Stimulated activated CD8-positive, alpha-beta memory T cell treated with anti-CD3 and anti-CD28 coated beads, Interleukin-15, amount 100 ng/mL, for 4 hours (primary cell): Measurements from ENCODE around the gene DYNC2H1.
"Not testable (repeated sequence)": the region's sequence is repeated elsewhere in the genome, so short reads cannot be mapped to it uniquely, and the experiment has no call there.

Experiments
- DNase-seq, 2 donors: peaks; one replicate each; pipeline ENCODE4 v3.0.0-alpha.2; 2020; ENCODE audit warnings: low read depth in 2 of 2

The DYNC2H1 gene

GRCh38 chr11:103367650-103368049 lies 258.4 kb downstream of the DYNC2H1 start:
- DNase-seq: no peak

DNA sequence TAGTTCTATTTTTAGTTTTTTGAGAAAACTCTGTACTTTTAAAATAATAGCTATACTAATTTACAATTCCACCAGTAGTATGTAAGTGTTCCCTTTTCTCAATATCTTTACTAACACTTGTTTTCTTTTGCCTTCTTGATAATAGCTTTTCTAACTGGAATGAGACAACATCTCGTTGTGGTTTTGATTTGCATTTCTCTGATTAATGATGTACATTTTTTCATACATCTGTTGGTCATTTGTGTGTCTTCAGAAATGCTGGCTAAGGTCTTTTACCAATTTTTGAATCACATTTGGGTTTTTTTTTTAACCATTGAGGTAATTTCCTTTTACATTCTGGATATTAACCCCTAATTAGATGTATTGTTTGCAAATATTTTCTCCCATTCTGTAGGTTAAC lies 258.9 kb downstream of the DYNC2H1 start:
- no peak for DNase-seq

DNA sequence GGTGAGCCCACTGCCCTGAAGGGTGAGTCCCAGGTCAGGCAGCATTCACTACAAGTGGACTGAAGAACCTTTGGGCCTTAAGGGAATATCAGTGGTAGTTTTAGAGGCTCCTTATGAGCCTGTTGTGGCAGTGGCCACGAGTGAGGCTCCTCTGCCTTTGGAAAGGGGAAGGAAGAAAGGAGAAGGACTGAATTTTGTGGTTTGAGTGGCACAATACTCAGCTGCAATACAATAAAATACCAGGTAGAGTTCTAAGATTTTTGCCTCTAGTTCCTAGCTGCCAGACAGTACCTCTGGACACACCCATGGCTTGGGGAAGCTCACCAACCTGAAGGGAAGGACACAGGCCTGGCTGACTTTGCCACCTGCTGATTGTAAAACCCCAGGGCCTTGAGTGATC lies 260.9 kb downstream of the DYNC2H1 start:
- no peak for DNase-seq

- DNase-seq: no peak
Measured at GRCh38 chr11:103372906-103373305, 263.7 kb downstream of the DYNC2H1 start.

- DNase-seq: not testable (repeated sequence)
Measured at GRCh38 chr11:103374227-103374626, 265.0 kb downstream of the DYNC2H1 start.

GRCh38 chr11:103378931-103379330 lies 269.7 kb downstream of the DYNC2H1 start:
- DNase-seq: no peak

- no peak for DNase-seq
Measured at GRCh38 chr11:103380031-103380430, 270.8 kb downstream of the DYNC2H1 start.

- DNase-seq: no peak
Measured at GRCh38 chr11:103384652-103385051, 275.4 kb downstream of the DYNC2H1 start.

- no peak for DNase-seq
Measured at GRCh38 chr11:103395612-103396011, 286.4 kb downstream of the DYNC2H1 start.

DNA sequence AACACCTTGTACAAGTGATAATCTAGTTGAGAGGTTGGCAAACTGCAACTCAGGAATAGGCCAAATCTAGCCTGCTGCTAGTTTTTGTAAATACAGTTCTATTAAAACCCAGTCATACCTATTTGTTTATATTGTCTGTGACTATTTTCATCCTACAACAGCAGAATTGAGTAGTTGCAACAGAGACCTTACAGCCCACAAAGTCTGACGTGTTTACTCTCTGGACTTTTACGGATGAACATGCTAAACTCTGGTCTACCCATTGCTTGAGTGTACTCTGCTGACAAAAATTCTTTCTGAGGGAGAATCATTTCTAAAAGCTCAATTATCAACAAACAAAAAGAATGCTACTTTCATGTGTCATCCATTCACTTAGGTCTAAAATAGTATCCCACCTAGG lies 287.0 kb downstream of the DYNC2H1 start:
- no peak for DNase-seq

DNA sequence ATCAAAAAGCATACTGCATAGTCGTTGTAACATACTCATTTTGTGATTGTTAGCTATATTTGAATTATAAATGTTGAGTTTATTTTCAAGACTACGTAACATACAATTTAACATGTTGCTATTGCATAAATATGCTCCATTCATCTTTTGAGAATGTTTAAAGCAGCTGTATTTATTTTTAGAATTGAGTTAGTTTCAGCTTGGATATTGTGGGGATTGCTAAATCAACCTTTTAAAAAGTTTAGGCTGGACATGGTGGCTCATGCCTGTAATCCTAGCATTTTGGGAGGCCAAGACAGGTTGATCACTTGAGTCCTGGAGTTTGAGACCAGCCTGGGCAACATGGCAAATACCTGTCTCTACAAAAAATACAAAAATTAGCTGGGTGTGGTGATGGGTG lies 288.1 kb downstream of the DYNC2H1 start:
- no peak for DNase-seq

- DNase-seq: no peak
Measured at GRCh38 chr11:103398829-103399228, 289.6 kb downstream of the DYNC2H1 start.

GRCh38 chr11:103406357-103406756 lies 297.1 kb downstream of the DYNC2H1 start:
- no peak for DNase-seq

DNA sequence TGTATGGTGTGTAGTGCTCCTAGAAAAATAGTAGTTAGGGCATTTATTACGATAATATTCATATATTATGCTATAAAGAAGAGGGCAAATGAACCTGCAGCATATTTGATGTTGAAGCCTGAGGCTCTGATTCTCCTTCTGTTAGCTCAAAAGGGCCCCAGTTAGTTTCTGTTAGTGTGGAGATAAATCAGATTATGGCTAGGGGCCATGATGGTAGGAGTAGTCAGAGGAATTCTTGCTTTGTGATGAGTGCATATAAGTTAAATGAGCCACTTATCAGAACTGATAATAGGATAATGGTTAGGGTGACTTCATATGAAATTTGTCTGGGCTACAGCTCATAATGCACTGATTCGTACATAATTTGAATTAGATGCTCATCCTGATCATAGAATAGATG lies 298.4 kb downstream of the DYNC2H1 start:
- no peak for DNase-seq

DNA sequence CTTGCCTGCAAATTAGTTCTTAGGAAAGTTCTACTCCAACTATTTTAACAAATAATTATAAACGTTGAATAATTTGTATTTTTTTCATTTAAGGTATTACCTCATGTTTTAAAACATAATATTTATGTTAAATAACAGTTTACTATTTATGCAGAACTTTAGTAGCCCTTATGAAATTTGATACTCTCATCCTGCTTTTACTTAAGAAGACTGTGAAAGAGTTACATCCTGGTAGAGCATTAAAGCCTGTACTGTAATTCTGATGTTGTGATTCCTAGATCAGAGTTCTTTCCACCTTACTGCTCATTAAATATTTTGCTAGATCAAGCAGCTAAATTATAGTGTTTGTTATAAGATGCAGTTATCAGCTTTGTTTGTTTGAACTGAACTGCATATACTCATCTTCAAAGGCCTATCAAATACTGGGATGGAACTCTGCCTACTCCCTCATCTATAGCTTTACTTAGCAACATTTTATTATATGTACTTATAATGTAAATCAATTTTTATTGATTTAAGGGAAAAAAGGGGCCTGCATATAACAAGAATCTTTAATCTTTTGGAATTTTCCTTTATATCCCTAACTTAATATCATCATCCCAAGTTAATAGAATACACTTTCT lies 304.2 kb downstream of the DYNC2H1 start:
- no peak for DNase-seq

DNA sequence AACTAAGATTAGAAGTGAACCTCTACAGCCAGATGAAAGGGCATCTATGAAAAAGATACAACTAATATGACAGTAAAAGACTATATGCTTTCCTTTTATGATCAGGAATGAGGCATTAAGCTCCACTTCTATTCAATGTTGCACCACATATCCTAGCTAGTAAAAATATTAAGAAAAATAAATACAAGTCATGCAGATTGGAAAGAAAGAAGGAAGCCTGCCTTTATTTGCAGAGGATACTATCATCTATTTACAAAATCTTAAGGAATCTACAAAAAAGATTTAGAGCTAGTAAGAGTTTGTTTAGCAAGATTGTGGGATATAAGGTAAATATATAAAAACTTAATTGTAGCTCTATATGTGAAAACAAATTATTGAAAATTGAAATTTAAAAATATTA lies 308.8 kb downstream of the DYNC2H1 start:
- DNase-seq: no peak

- DNase-seq: no peak
Measured at GRCh38 chr11:103420593-103420992, 311.4 kb downstream of the DYNC2H1 start.

GRCh38 chr11:103433386-103434072 lies 324.3 kb downstream of the DYNC2H1 start:
- DNase-seq: no peak

- DNase-seq: no peak
Measured at GRCh38 chr11:103434073-103434411, 324.8 kb downstream of the DYNC2H1 start.

DNA sequence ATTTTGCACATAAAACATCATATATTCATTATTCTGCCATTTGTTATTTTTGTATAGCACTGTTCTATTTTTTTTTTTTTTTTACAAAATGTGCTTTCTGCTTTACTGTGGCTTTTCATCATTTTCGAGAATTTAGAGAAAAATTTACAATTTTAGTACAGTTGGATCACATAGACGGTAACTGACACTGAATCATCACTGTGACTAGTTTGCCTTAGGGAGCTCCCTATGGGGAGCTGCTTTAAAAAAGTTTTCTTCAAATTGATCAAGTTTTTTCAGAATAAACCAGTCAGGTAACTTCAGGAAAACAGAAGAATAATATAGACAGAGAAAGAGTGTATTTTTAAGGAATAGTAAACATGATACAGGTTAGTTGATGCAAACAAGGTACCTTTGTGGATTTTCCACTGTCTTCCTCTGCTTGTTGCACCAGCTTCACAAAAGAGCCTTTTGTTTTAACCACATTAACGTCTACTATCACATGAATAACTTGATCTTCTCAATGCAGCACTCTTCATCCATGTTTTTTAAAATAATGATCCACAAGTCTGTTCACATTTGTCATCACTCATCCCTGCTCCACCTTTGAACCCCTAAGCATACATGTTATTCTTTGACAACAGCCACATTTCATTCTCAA lies 327.0 kb downstream of the DYNC2H1 start:
- DNase-seq: no peak

DNA sequence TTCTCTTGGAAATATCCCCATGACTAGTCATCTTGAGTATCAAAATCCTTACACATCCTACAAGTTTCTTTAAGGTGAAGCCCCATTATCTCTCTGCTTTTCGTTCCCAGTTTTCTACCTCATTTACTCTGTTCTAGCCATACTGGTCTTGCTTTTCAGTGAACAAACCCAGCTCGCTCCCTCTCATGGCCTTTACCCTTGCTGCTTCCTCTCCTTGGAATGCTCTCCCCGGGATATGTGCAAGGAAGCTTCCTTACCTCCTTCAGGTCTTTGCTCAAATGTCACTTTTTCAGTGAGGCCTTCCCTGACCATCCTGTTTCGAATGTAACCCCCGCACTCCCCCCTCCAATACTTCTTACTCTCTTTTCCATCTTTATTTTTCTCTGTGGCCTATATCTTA lies 331.8 kb downstream of the DYNC2H1 start:
- DNase-seq: no peak

DNA sequence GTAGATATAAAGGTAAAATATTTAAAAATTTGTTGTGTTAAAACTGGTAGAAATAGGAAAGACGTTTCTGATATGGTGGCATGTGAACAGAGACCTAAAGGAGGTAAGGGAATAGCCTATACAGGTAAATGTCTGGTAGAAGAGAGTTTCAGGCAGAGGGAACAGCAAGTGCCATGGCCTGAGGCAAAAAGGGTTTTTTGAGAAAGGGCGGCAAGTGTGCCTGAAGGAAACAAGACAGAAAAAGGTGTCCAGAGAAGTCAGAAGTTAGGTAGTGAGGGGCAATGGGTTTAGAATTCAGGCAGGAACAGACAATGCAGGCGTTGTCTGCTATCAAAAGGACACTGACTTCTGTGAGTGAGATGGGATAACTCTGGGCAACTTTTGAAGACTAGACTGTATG lies 339.7 kb downstream of the DYNC2H1 start:
- no peak for DNase-seq

DNA sequence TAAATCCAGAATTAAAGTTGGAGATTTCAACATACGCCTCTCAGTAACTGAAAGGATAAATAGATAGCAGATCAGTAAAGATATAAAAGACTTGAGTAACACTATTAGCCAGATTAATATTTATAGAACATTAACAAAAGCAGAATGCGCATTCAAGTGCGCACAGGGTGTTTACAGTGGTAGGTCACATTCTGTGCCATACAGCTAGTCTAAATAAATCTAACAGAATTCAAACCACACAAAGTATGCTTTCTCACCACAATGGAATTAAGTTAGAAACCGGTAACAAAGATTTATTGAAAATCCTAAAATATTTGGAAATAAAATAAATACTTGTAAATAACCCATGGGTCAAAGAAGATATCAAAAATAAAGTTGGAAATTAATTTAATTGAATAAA lies 341.0 kb downstream of the DYNC2H1 start:
- DNase-seq: no peak
